ENCODE results near the gene CFAP46. TPM values are rescaled to one million over a fixed set of nuclear protein-coding genes. Genes with fewer than 3 reads are reported as not detected.

CFAP46 gene
- total and polyA plus RNA-seq, 2 of the 4 experiments (the other 2 are of a cell fraction): 1.3 to 1.8 TPM

DNA sequence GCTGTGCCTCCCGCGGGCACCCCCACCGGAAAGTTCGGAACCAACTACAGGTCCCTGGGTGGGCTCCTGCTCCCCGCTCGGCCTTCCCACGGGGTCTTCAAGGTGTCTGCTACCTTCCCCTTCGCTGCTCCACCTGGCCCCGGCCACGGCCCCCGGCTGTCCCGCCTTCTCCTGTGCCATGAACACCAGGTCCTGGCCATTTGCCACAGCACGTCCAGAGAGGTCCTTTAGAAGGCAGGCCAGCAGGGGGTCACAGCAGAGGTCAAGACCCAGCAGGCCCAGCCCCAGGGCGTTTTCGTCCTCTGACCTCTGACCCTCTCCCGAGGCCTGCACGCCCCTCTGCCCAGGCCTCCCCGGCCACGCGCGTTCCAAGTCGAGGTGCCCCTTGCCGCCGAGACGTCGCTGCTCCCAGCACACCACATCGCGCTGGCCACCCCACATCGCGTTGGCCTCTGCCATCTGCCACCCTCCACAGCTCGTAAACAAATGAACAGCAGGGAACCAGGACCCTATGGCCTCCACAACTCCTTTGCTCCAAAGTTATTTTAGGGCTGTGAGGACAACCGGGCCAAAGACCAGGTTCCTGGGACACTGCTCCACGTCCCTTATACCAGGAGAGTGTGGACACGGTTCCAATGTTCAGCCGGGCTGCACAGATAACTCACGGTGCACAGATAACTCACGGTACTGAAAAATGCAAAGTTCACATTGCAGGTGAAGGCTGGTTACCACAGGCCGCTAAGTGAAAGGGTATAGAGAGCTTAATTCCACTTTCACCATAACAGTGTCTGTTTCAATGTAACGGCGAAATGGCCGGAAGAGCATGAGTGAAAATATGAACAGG lies 74.3 kb downstream of the CFAP46 start:
- Histone ChIP-seq H3K23ac (ENCODE audit: low read depth, low read length) (no peak overlapping the region), H3K9ac (ENCODE audit: low read depth, low read length) (no peak overlapping the region), H3K4ac (ENCODE audit: low read depth, low read length) (no peak overlapping the region), H4K91ac (ENCODE audit: insufficient read depth, low read depth, low read length) (no peak overlapping the region), H2BK15ac (ENCODE audit: low read depth, low read length) (no peak overlapping the region), H3K18ac (ENCODE audit: low read depth, low read length) (no peak overlapping the region), H3K4me3 (ENCODE audit: insufficient read depth, low read depth, low read length) (no peak overlapping the region), H3K9me1 (ENCODE audit: insufficient read depth, low read length) (no peaks in the 10 kb centered on the region), H4K20me1 (ENCODE audit: insufficient read depth, low read length) (no peaks in the 10 kb centered on the region), H2AFZ (replicated peaks; ENCODE audit: low read length, poor library complexity) (no peak overlapping the region), H2BK20ac (ENCODE audit: low read depth, low read length) (no peak overlapping the region), H3K9me3 (ENCODE audit: control insufficient read depth, insufficient read depth, low read length) (peaks cover 2% of the 10 kb centered on the region), H2BK120ac (ENCODE audit: low read depth, low read length) (no peak overlapping the region), H3K14ac (replicated peaks; ENCODE audit: low read depth, low read length) (no peak overlapping the region), H2AK5ac (ENCODE audit: low read depth, low read length) (no peak overlapping the region), H3K56ac (ENCODE audit: extremely low read depth, insufficient read depth, low read length) (no peak overlapping the region), H3K4me2 (ENCODE audit: low read depth, low read length) (no peak overlapping the region), H4K5ac (ENCODE audit: low read depth, low read length) (no peak overlapping the region), H2AK9ac (replicated peaks; ENCODE audit: low read depth, low read length, poor library complexity) (peak overlapping the region; percentile 65), H3K4me1 (ENCODE audit: control insufficient read depth, insufficient read depth, low read length) (no peaks in the 10 kb centered on the region), H3K79me1 (ENCODE audit: low read depth in 1 of 2, low read length in 2 of 2) (no peaks in the 10 kb centered on the region), H3K27me3 (ENCODE audit: control insufficient read depth, insufficient read depth, low read length) (peaks cover 7% of the 10 kb centered on the region), H4K8ac (ENCODE audit: low read depth in 2 of 2, low read length in 2 of 2) (no peak overlapping the region), H3K36me3 (ENCODE audit: control insufficient read depth, insufficient read depth, low read length) (no peaks in the 10 kb centered on the region), H2BK5ac (ENCODE audit: low read depth, low read length, poor library complexity, severe bottlenecking) (no peak overlapping the region), H3K27ac (ENCODE audit: insufficient read depth, low read length) (no peak overlapping the region)
- in situ Hi-C loops (cut with MboI; ENCODE audit: low sequenced_read_pairs): no loop called here
- ChIA-PET CTCF (no interaction called here), POLR2A (ENCODE audit: unreplicated experiment) (no interaction called here)
- WGBS, 2 experiments (ENCODE audit: extremely low coverage in 2 of 2, insufficient read length in 1 of 2): 80% methylated on average over 18 of the region's 41 CpGs; no CpG with 5 or more reads in 1 of the 2 experiments
- TF ChIP-seq USF2 (IDR thresholded peaks at IDR 0.05; ENCODE audit: low read depth, low read length): no peak
- TF ChIP-seq RFX5 (IDR thresholded peaks at IDR 0.05; ENCODE audit: low read depth, low read length): no peak
- TF ChIP-seq MXI1 (IDR thresholded peaks at IDR 0.05; ENCODE audit: borderline replicate concordance, low read depth, low read length): no peak
- no peak for TF ChIP-seq MAFK (IDR thresholded peaks at IDR 0.05; ENCODE audit: low read depth, low read length)
- no peak for TF ChIP-seq SMC3 (IDR thresholded peaks at IDR 0.05; ENCODE audit: low read depth, low read length)
- TF ChIP-seq NFE2L2 (IDR thresholded peaks at IDR 0.05; ENCODE audit: low read depth, low read length): no peak
- TF ChIP-seq RAD21 (IDR thresholded peaks at IDR 0.05; ENCODE audit: low read length): no peak
- DNase-seq (no peak), ATAC-seq (ENCODE audit: low read depth) (no peak)
- no TSS peak for BruUV-seq (replicated peaks)
- intact Hi-C loops (cut with micrococcal nuclease): no loop called here
- dilution Hi-C loops (cut with HindIII; ENCODE audit: low sequenced_read_pairs, unreplicated experiment): no loop called here
